Epithelial cell of proximal tubule (primary cell): ENCODE results near the gene NCLN. TPM values are rescaled to one million over a fixed set of nuclear protein-coding genes. Genes with fewer than 3 reads are reported as not detected.

Experiments used
- DNase-seq: peaks from one replicate; pipeline ENCODE4 v3.0.0-alpha.2; 2011; ENCODE audit warnings: low read depth
- H3K4me3 ChIP-seq: 2 replicates; pipeline ENCODE4 v1.5.1; 2011; ENCODE audit warnings: low read depth, mild to moderate bottlenecking, low read length
- total RNA-seq: library from RNA; depleted of rRNA; stranded (reverse); fragments of >200 nt; gene quantifications from 2 replicates; pipeline ENCODE4 v1.2.3, GENCODE V29; 2015
- TF ChIP-seq, protein P1 (sequence below): conservative IDR thresholded peaks from 2 replicates; pipeline ENCODE4 v1.5.1; 2012; ENCODE audit warnings: low read depth, mild to moderate bottlenecking, low read length

The NCLN gene
- total RNA-seq: 59.7 and 116 TPM in 2 replicates

DNA sequence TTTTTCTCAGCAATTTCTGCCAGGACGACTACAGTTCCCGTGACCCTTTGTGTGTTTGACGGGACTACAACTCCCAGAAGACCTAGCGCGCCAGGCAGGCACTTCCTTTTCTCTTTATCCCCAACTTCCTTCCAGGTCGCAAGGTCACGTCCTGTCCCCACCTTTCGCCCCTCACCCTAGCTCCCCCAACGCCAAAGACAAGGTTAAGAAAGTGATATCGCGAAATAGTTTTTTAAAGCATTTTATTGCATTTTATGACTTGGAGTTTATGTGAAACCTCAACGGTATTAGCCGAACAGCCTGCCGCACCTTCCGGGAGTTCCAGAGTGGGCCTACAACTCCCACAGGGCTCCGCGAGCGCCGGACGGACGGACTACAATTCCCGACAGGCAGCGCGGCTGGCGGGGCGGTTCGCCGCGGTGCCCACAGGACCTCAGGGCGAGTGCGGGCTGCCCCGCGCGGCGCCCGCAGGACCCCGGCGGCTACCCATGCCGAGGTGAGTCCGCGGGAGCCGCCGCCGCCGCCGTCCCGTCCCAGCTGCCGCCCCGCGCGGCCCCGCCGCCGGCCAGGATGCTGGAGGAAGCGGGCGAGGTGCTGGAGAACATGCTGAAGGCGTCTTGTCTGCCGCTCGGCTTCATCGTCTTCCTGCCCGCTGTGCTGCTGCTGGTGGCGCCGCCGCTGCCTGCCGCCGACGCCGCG lies at the start of gene NCLN:
NCLN (plus strand) TSS at position 470 of the 699 bp plus-strand sequence; CDS start at position 571, 101 bp downstream.
- TF ChIP-seq, protein P1, sequence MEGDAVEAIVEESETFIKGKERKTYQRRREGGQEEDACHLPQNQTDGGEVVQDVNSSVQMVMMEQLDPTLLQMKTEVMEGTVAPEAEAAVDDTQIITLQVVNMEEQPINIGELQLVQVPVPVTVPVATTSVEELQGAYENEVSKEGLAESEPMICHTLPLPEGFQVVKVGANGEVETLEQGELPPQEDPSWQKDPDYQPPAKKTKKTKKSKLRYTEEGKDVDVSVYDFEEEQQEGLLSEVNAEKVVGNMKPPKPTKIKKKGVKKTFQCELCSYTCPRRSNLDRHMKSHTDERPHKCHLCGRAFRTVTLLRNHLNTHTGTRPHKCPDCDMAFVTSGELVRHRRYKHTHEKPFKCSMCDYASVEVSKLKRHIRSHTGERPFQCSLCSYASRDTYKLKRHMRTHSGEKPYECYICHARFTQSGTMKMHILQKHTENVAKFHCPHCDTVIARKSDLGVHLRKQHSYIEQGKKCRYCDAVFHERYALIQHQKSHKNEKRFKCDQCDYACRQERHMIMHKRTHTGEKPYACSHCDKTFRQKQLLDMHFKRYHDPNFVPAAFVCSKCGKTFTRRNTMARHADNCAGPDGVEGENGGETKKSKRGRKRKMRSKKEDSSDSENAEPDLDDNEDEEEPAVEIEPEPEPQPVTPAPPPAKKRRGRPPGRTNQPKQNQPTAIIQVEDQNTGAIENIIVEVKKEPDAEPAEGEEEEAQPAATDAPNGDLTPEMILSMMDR: no peak
- DNase-seq: peak; percentile 78
- peak within 1 kb of the TSS; percentile 94 for H3K4me3 ChIP-seq

- TF ChIP-seq, protein P1: no peak
- no peak for DNase-seq
- H3K4me3 ChIP-seq: no peak within 1 kb of the TSS
Observed at GRCh38 chr19:3135961-3136683, 49.6 kb upstream of the NCLN start, which contains the start of gene GNA15. GNA15 (plus strand) TSS chr19:3136033; CDS start chr19:3136451, 418 bp downstream.

DNA sequence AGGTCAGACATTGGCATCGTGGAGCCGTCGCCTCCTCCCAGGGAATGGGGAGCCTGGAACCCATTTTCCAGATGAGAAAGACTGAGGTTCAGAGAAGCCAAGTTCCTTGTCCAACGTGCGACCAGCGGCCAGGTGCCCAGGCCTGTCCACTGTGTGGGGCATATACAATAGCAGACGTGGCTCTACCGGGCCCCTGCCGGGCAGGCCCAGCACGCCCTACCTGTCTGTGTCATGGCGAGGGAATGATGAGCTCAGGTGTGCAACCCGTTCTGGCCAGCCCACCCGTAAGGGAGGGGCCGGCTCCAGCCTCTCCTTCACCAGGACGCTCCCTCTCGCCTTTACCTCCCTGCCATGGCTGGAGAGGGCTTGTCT lies 49.1 kb upstream of the NCLN start:
- no peak for DNase-seq
- TF ChIP-seq, protein P1: no peak
- no peak overlapping the region for H3K4me3 ChIP-seq

GRCh38 chr19:3137119-3137518 lies 48.6 kb upstream of the NCLN start:
- H3K4me3 ChIP-seq: no peak overlapping the region

DNA sequence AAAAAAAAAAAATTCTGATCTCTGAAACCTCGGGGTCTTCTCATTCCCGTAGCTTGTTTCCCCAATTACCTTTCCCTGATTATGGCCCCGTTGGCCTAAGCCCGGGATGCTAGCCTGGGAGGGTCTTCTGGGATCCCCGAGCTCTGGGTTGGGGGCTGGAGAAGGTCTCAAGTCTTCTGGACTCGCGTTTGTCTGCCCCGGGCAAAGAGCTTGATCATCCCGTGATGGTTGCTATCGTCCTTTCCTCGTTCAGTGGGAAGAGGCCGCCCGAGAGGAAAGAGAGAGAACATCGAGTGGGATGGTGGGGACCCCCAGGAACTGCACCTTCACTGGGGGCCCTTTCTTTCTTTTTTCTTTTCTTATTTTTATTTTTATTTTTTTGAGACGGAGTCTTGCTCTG lies 47.5 kb upstream of the NCLN start:
- DNase-seq: no peak
- TF ChIP-seq, protein P1: no peak
- no peak overlapping the region for H3K4me3 ChIP-seq

More at GRCh38 chr19:3137119-3137518, 48.6 kb upstream of the NCLN start:
- no peak for DNase-seq
- TF ChIP-seq, protein P1: no peak

DNA sequence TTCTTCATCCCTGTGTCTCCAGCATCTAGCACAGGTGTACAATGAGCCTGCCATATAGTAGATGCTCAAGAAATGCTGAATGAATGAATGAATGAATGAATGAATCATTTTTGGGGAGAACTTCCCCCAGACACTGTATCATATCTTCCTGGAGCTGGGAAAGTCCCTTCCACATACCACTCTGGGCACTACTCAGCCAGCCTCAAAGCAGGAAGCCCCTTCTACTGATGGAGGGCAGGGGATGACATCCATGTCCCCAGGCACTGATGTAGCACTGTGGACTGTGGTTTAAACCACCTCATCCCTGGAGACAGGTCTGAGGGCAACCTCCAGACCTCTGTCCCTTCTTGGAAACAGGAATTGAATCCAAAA lies 45.1 kb upstream of the NCLN start:
- TF ChIP-seq, protein P1: no peak
- no peak overlapping the region for H3K4me3 ChIP-seq
- DNase-seq: no peak
